Body of pancreas (tissue), 4 donors: Measurements from ENCODE around the gene B4GALNT3.

Source experiments
- POLR2A ChIP-seq, 3 donors: fragments of 450-650 bp; IDR thresholded peaks; one replicate each; pipeline ENCODE4 v1.6.1; 2016; ENCODE audit warnings: antibody characterized with exemption in 3 of 3, mild to moderate bottlenecking in 2 of 3
- TF ChIP-seq, protein P1 (sequence below), 7 experiments: fragments of 450-650 bp in 4 of 7; fragments of 200-600 bp in 3 of 7; sonication (generic) in 3 of 7; IDR thresholded peaks; one replicate each; pipeline ENCODE4 v1.5.1; 2016 to 2019; ENCODE audit warnings: antibody characterized with exemption in 7 of 7

DNA sequence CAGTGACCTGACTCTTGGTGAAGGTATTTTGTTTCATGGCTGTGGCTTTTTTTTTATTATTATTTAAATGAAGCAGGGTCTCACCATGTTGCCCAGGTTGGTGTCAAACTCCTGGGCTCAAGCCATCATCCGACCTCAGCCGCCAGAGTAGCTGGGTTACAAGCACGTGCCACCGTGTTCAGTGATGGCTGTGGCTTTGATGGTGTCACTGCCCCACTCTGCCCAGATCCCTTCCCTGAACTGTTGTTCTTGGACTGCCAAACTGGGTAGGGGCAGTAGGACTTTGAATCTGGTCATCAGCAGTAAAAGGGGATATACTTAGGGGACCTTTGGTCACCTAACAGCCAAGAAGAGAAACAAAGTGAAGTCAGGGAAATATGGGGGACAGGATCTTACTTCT is 19.4 kb downstream of the B4GALNT3 start:
- TF ChIP-seq, protein P1, sequence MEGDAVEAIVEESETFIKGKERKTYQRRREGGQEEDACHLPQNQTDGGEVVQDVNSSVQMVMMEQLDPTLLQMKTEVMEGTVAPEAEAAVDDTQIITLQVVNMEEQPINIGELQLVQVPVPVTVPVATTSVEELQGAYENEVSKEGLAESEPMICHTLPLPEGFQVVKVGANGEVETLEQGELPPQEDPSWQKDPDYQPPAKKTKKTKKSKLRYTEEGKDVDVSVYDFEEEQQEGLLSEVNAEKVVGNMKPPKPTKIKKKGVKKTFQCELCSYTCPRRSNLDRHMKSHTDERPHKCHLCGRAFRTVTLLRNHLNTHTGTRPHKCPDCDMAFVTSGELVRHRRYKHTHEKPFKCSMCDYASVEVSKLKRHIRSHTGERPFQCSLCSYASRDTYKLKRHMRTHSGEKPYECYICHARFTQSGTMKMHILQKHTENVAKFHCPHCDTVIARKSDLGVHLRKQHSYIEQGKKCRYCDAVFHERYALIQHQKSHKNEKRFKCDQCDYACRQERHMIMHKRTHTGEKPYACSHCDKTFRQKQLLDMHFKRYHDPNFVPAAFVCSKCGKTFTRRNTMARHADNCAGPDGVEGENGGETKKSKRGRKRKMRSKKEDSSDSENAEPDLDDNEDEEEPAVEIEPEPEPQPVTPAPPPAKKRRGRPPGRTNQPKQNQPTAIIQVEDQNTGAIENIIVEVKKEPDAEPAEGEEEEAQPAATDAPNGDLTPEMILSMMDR (IDR thresholded peaks at IDR 0.05): no peak
- TF ChIP-seq POLR2A (IDR thresholded peaks at IDR 0.05): no peak
